Fibroblast of lung (primary cell): ENCODE results near the gene SLC5A7. TPM values are rescaled to one million over a fixed set of nuclear protein-coding genes. Genes with fewer than 3 reads are reported as not detected.

ENCODE experiments used
- DNase-seq, 2 donors: peaks; one replicate each; pipeline versions ENCODE4 v3.0.0 to v3.0.0-alpha.2; 2010; ENCODE audit warnings: low read depth in 2 of 2
- H2AFZ ChIP-seq: 2 replicates; pipeline ENCODE4 v1.5.1; 2012; ENCODE audit warnings: low read length, control low read depth, inconsistent platforms
- H3K27ac ChIP-seq: 2 replicates; pipeline ENCODE4 v1.5.1; 2011; ENCODE audit warnings: low read length, control low read depth; ENCODE audit not compliant: insufficient read depth
- H3K27me3 ChIP-seq: 2 replicates; pipeline ENCODE4 v1.5.1; 2011; ENCODE audit warnings: mild to moderate bottlenecking, low read length; ENCODE audit not compliant: control insufficient read depth, insufficient read depth
- H3K36me3 ChIP-seq: 2 replicates; pipeline ENCODE4 v1.5.1; 2011; ENCODE audit warnings: low read length; ENCODE audit not compliant: control insufficient read depth, insufficient read depth
- H3K4me1 ChIP-seq: 2 replicates; pipeline ENCODE4 v1.5.1; 2011; ENCODE audit warnings: low read length; ENCODE audit not compliant: control insufficient read depth, insufficient read depth; ENCODE audit errors: extremely low read depth
- H3K4me2 ChIP-seq: 2 replicates; pipeline ENCODE4 v1.5.1; 2011; ENCODE audit warnings: low read length, control low read depth; ENCODE audit not compliant: insufficient read depth; ENCODE audit errors: extremely low read depth
- H3K4me3 ChIP-seq, 4 experiments: fragments of 200-600 bp in 1 of 4; sonication (generic) in 1 of 4; replicated peaks in 1 of 4; 2 replicates each; pipeline ENCODE4 v1.5.1; 2011 to 2016; ENCODE audit warnings: low read length in 4 of 4, low read depth in 3 of 4, mild to moderate bottlenecking in 3 of 4, control low read depth in 2 of 4, inconsistent platforms in 1 of 4, mixed read lengths in 1 of 4; ENCODE audit not compliant: insufficient read depth in 1 of 4; ENCODE audit errors: control extremely low read depth in 1 of 4
- H3K79me2 ChIP-seq: 2 replicates; pipeline ENCODE4 v1.5.1; 2012; ENCODE audit warnings: mild to moderate bottlenecking, low read length, inconsistent platforms; ENCODE audit not compliant: control insufficient read depth, insufficient read depth
- H3K9ac ChIP-seq: 2 replicates; pipeline ENCODE4 v1.5.1; 2011; ENCODE audit warnings: mild to moderate bottlenecking, low read length, control low read depth; ENCODE audit not compliant: insufficient read depth
- H3K9me3 ChIP-seq: 2 replicates; pipeline ENCODE4 v1.5.1; 2012; ENCODE audit warnings: low read depth, low read length; ENCODE audit not compliant: control insufficient read depth, insufficient read depth
- H4K20me1 ChIP-seq: 2 replicates; pipeline ENCODE4 v1.5.1; 2011; ENCODE audit warnings: low read length; ENCODE audit not compliant: control insufficient read depth, insufficient read depth; ENCODE audit errors: extremely low read depth
- EZH2 ChIP-seq: IDR thresholded peaks from 2 replicates; pipeline ENCODE4 v1.5.1; 2012; ENCODE audit warnings: low read length, control low read depth, mild to moderate bottlenecking; ENCODE audit errors: missing control alignments
- polyA plus RNA-seq, 2 donors: library from polyadenylated mRNA; depleted of rRNA in 1 of 2; stranded (reverse) in 1 of 2; unstranded in 1 of 2; fragments of >200 nt; gene quantifications; 2 replicates each; pipeline ENCODE4 v1.2.1, GENCODE V29; 2011 to 2012; ENCODE audit warnings: missing spikeins in 1 of 2
- total RNA-seq: library from RNA; depleted of rRNA; stranded (reverse); fragments of >200 nt; gene quantifications from 2 replicates; pipeline ENCODE4 v1.2.1, GENCODE V29; 2014
- TF ChIP-seq, protein P1 (sequence below), 2 donors: IDR thresholded peaks in 1 of 2; conservative IDR thresholded peaks in 1 of 2; 1 replicate in 1 of 2; 2 replicates in 1 of 2; pipeline ENCODE4 v1.5.1; 2011 to 2012; ENCODE audit warnings: low read length in 2 of 2, control low read depth in 1 of 2, inconsistent platforms in 1 of 2, low read depth in 1 of 2, mild to moderate bottlenecking in 1 of 2

SLC5A7 gene
- total and polyA plus RNA-seq, 2 donors (not counting 1 experiment from before 2014, with no cell fraction given): not detected

GRCh38 chr2:108048752-108049151, 62.4 kb downstream of the SLC5A7 start:
- no peaks in the 10 kb centered on the region for H3K4me1 ChIP-seq
- no peak for DNase-seq
- H3K27ac ChIP-seq: no peak overlapping the region
- no peak overlapping the region for H2AFZ ChIP-seq
- no peak overlapping the region for H3K9ac ChIP-seq
- H3K4me3 ChIP-seq: no peak overlapping the region
- no peaks in the 10 kb centered on the region for H3K9me3 ChIP-seq
- H3K36me3 ChIP-seq: no peaks in the 10 kb centered on the region
- no peaks in the 10 kb centered on the region for H4K20me1 ChIP-seq
- TF ChIP-seq, protein P1, sequence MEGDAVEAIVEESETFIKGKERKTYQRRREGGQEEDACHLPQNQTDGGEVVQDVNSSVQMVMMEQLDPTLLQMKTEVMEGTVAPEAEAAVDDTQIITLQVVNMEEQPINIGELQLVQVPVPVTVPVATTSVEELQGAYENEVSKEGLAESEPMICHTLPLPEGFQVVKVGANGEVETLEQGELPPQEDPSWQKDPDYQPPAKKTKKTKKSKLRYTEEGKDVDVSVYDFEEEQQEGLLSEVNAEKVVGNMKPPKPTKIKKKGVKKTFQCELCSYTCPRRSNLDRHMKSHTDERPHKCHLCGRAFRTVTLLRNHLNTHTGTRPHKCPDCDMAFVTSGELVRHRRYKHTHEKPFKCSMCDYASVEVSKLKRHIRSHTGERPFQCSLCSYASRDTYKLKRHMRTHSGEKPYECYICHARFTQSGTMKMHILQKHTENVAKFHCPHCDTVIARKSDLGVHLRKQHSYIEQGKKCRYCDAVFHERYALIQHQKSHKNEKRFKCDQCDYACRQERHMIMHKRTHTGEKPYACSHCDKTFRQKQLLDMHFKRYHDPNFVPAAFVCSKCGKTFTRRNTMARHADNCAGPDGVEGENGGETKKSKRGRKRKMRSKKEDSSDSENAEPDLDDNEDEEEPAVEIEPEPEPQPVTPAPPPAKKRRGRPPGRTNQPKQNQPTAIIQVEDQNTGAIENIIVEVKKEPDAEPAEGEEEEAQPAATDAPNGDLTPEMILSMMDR (conservative IDR thresholded peaks at IDR 0.05 in 1 of 2, IDR thresholded peaks at IDR 0.05 in 1 of 2; ENCODE audit: low read depth in 1 of 2, low read length in 2 of 2): no peak
- TF ChIP-seq EZH2: no peak
- H3K4me2 ChIP-seq: no peak overlapping the region
- no peaks in the 10 kb centered on the region for H3K79me2 ChIP-seq
- H3K27me3 ChIP-seq: no peaks in the 10 kb centered on the region

DNA sequence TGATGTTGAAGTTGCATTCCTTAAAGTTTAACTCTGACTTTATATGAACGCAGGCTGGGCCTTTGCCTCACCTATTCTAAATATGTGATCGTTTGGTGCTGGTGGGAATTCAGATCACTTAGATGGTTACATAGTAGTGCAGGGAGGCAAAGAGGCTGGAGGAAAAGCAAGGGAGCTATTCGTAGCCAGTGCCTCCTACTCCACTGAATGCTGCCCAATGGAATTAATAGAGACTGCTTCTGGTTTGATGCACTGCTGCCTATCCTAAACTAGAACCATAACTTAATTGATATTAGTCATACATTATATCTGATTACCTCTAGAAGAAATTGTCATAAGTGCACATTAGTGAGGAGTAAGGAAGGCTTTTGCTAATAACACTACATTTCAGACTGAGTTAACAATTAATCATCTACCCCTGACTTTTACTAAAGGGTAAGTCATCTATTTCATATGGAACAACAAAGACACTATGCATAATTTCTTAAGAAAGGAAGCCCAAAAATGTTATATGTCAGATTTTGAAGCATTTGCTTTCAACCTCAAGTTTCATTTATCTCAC, 72.3 kb downstream of the SLC5A7 start:
- no peak overlapping the region for H3K27ac ChIP-seq
- no peak overlapping the region for H3K4me3 ChIP-seq
- no peak overlapping the region for H2AFZ ChIP-seq
- no peaks in the 10 kb centered on the region for H3K4me1 ChIP-seq
- H3K36me3 ChIP-seq: no peaks in the 10 kb centered on the region
- DNase-seq: no peak
- H3K9ac ChIP-seq: no peak overlapping the region
- no peak overlapping the region for H3K4me2 ChIP-seq
- TF ChIP-seq, protein P1 (conservative IDR thresholded peaks at IDR 0.05 in 1 of 2, IDR thresholded peaks at IDR 0.05 in 1 of 2; ENCODE audit: low read depth in 1 of 2, low read length in 2 of 2): no peak
- TF ChIP-seq EZH2: no peak
- no peaks in the 10 kb centered on the region for H3K79me2 ChIP-seq
- H3K27me3 ChIP-seq: no peaks in the 10 kb centered on the region
- H4K20me1 ChIP-seq: no peaks in the 10 kb centered on the region
- no peaks in the 10 kb centered on the region for H3K9me3 ChIP-seq

- H3K27me3 ChIP-seq: no peaks in the 10 kb centered on the region
- H4K20me1 ChIP-seq: no peaks in the 10 kb centered on the region
- no peaks in the 10 kb centered on the region for H3K36me3 ChIP-seq
- no peak for DNase-seq
- H3K9me3 ChIP-seq: no peaks in the 10 kb centered on the region
- H3K9ac ChIP-seq: no peak overlapping the region
- no peaks in the 10 kb centered on the region for H3K79me2 ChIP-seq
- H3K4me2 ChIP-seq: no peak overlapping the region
- TF ChIP-seq EZH2: no peak
- no peak overlapping the region for H3K27ac ChIP-seq
- H2AFZ ChIP-seq: no peak overlapping the region
- no peak overlapping the region for H3K4me3 ChIP-seq
- no peaks in the 10 kb centered on the region for H3K4me1 ChIP-seq
Observed at GRCh38 chr2:108061439-108062042, 75.2 kb downstream of the SLC5A7 start.

Other genes with a start within 250 kb of the SLC5A7 start
- gene RGPD4, start 159.6 kb upstream of the SLC5A7 start, total RNA-seq: under 0.01 TPM in 1 of 2 replicates, not detected in the other
- gene RGPD4, start 159.6 kb upstream of the SLC5A7 start, polyA plus RNA-seq: not detected in 2 replicates